Stimulated activated CD4-positive, alpha-beta T cell treated with anti-CD3 and anti-CD28 coated beads, Interleukin-4, amount 100 ng/mL, for 4 hours (primary cell): ENCODE results near the gene HSPB2.

Experiments used
- DNase-seq, 2 experiments: peaks; one replicate each; pipeline ENCODE4 v3.0.0-alpha.2; 2020

The HSPB2 gene

GRCh38 chr11:111941963-111942362, 29.4 kb downstream of the HSPB2 start:
- no peak for DNase-seq

DNA sequence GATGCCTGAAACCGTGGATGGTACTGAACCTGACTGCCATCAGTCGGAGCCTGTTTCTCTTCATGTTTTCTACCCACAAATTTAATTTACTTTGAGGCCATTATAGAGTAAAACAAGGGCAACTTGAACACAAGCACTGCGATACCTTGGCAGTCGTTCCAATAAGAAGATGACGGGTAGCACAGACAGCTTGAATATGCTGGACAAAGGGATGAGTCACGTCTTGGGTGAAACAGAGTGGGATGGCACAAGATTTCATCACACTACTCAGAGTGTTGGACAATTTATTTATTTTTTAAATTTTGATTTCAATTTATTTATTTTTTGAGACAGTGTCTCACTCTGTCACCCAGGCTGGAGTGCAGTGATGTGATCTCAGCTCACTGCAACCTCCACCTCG, 30.3 kb downstream of the HSPB2 start:
- no peak for DNase-seq

- no peak for DNase-seq
These were observed 31.6 kb downstream of the HSPB2 start for GRCh38 chr11:111944139-111944538.

- DNase-seq: no peak
These were observed 32.1 kb downstream of the HSPB2 start for GRCh38 chr11:111944651-111945051.

DNA sequence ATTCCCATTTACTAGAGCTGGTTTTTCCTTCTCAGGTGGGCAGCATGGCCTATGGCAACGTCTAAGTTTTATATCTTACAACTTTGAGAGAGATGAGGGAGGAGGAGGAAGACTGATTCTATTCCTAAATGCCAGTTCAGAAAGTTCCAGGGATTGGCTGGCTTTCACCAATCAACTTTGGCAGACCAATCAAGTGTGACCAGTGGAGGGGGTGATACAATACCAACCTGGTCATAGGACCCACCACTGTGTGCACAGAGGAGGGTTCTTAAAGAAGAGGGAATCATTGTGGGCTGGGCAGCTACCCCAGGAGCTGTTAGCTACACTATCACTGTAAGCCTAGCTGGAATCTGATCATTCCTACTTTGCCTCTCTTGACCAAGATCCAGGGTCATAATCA, 32.7 kb downstream of the HSPB2 start:
- no peak for DNase-seq

- DNase-seq: no peak
These were observed 34.0 kb downstream of the HSPB2 start for GRCh38 chr11:111946499-111946898.

GRCh38 chr11:111947143-111947542, 34.6 kb downstream of the HSPB2 start:
- no peak for DNase-seq

DNA sequence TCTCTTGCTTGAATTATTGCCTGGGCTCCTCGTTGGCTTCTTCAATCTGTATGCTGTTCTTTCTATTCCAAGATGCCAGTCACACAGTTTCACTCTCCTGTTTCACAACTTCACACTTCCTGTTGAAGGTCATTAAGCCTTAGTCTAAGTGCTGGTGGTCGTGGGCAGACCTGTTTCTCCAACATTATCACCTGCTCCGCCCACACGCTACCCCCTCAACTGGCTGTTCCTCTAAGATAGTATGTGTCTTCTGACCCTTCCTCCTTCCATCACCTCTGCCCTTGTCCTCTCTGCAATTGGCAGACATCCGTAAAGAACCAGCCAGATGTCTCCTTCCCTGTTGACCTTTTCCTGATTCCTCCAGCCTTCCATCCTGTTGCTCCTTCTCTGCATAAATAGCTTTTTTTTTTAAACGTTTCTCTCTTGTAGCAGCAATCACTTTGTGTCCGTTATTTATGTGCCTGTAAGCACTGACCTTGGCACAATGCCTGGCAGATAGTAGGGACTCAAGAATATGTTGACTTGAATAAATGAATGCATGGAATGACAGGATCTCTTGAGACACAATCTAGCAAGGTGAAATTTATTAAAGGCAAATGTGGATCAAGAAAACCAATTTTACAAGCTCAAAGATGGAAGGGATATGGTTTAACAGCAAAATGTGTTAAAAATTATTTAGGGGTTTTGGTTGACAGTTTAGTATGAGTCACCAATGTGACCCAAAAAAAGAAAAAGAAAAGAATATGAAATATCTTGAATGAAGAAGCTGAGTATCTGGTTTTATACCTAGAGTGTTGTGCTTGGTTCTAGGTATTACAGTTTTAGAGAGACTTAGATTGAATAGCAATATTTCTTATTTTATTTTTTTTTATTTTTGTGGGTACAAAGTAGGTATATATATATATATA, 37.2 kb downstream of the HSPB2 start:
- DNase-seq: no peak

DNA sequence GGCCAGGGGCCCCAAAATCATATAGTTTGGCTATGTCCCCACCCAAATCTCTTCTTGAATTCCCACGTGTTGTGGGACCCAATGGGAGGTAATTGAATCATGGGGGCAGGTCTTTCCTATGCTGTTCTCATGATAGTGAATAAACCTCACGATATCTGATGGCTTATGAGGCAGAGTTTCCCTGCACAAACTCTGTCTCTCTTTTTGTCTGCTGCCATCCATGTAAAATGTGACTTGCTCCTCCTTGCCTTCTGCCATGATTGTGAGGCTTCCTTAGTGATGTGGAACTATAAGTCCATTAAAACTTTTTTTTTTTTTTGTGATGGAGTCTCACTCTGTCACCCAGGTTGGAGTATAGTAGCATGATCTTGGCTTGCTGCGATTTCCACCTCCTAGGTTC, 39.0 kb downstream of the HSPB2 start:
- no peak for DNase-seq

DNA sequence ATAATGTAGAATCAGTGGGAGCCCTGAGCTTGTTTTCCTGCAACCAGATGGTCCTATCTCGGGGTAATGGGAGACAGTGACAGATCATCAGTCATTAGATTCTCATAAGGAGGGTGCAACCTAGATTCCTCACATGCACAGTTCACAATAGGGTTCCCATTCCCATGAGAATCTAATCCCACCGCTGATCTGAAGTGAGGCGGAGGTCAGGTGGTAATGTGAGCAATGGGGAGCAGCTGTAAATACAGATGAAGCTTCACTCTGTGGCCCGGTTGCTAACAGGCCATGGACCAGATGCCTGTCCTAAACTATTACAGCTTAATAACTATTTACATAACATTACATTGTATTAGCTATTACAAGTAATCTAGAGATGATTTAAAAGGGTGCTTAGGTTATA, 41.6 kb downstream of the HSPB2 start:
- no peak for DNase-seq

DNA sequence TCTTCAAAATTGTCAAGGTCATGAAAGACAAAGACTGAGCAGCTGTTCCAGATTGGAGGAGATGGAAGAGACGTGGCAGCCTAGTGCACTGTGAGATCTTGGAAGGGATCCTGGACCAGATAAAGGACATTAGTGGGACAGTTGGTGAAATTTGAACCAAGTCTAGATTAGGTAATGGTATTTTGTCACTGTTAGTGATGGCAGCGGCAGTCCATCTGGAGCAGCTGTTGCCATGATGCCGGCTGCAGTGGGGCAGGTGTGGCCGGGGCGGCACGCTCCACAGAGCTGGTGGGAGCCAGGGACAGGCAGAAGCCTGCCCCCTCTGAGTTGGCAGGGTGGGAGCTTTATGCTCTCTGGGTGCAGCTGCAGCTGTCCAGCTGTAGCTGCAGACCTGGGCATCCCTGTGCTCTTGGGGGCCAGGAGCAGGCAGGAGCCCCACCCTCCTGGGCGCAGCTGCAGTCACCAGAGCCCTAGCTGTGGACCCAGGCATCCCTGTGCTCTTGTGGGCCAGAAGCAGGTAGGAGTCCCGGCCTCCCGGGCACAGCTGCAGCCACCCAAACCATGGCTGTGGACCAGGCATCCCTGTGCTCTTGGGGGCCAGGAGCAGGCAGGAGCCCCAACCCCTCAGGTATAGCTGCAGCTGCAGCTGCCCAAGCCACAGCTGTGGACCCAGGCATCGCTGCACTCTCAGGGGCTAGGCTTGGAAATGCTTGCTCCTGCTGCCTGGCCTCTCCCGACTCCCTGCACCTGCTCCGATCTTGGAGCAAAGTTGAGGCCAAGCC, 45.3 kb downstream of the HSPB2 start:
- DNase-seq: no peak

- DNase-seq: no peak
These were observed 48.4 kb downstream of the HSPB2 start for GRCh38 chr11:111960916-111961315.

DNA sequence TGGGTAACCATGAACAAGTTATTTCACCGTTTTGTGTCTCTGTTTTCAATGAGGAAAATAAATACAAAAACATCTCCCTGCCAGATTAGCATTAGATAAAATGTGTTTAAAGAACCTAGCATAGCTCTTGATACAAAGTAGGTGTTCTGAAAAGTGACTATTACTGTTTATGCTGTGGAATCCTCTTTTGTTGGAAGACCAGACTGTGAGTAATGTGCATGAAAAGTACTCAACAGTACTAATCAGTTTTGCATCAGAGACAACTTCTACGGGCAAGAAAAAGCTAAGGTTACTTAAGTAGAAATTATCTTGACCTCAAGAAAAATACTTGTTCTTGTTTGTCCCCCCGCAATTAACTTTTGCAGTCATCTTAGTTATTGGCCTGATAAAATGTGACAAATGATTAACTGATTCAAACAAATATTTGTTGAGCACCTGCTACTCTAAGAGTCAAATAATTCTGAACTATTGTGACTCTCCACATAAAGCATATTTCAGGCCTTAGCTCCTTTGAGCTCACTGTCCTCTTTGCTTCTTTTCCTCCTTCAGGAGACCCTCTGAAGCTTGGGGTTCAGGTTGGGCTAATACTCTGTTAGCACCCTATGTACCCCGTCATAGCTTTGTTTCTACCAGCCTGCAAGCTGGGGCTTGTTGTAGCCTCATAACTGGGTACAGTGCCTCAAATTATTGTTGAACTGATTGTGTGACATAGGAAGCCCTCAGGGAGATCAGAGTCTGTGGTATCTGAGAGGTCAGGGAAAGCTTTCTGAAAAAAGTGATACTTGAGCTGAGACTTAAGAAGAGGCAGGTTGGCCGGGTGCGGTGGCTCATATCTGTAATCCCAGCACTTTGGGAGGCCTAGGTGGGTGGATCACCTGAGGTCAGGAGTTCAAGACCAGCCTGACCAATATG, 49.1 kb downstream of the HSPB2 start:
- no peak for DNase-seq
